Measurements from ENCODE around the gene XYLT1. TPM values are rescaled to one million over a fixed set of nuclear protein-coding genes. Genes with fewer than 3 reads are reported as not detected.

XYLT1 gene
- total and polyA plus RNA-seq, 9 of the 15 experiments (the other 6 are each of a cell fraction or from before 2014, with no cell fraction given) = 0.03 to 0.09 (median 0.08) TPM; not detected in 6

DNA sequence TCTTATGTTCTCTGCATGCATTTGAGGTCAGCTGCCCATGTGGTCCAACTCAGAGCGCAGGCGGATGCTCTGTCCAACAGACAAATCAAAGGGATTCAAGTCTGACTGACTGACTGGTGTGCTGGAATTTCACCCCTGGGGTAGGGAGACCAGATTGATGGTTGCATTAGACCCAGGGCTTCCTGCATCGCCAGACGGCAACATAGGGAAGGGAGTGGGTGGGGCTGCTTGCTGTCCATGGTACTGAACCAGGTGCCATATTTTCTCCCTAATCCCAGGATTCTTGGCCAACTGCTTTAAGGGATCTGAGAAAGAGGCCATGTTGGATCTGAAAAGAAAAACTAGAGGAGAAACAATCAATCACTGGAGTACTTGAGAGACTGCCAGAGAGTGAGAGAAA, 332.0 kb downstream of the XYLT1 start (continued):
- TF ChIP-seq, protein P1, sequence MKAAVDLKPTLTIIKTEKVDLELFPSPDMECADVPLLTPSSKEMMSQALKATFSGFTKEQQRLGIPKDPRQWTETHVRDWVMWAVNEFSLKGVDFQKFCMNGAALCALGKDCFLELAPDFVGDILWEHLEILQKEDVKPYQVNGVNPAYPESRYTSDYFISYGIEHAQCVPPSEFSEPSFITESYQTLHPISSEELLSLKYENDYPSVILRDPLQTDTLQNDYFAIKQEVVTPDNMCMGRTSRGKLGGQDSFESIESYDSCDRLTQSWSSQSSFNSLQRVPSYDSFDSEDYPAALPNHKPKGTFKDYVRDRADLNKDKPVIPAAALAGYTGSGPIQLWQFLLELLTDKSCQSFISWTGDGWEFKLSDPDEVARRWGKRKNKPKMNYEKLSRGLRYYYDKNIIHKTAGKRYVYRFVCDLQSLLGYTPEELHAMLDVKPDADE (conservative IDR thresholded peaks at IDR 0.05; ENCODE audit: control insufficient read depth, low read depth, low read length) = no peak
- TF ChIP-seq KLF1 (tag; IDR thresholded peaks at IDR 0.05) = no peak
- TF ChIP-seq HDAC8 (tag; IDR thresholded peaks at IDR 0.05) = no peak
- TF ChIP-seq, protein P2, sequence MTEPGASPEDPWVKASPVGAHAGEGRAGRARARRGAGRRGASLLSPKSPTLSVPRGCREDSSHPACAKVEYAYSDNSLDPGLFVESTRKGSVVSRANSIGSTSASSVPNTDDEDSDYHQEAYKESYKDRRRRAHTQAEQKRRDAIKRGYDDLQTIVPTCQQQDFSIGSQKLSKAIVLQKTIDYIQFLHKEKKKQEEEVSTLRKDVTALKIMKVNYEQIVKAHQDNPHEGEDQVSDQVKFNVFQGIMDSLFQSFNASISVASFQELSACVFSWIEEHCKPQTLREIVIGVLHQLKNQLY (CRISPR knock-in tag; conservative IDR thresholded peaks at IDR 0.05) = no peak
- TF ChIP-seq, protein P3, sequence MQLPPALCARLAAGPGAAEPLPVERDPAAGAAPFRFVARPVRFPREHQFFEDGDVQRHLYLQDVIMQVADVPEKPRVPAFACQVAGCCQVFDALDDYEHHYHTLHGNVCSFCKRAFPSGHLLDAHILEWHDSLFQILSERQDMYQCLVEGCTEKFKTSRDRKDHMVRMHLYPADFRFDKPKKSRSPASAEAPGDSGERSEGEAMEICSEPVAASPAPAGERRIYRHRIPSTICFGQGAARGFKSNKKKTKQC (CRISPR knock-in tag; IDR thresholded peaks at IDR 0.05) = peak; percentile 49; the same call in 1 of the 2 replicates
- TF ChIP-seq SAFB2 (IDR thresholded peaks at IDR 0.05; ENCODE audit: borderline replicate concordance, low read depth, low read length, severe bottlenecking) = no peak
- TF ChIP-seq CBX8 (IDR thresholded peaks at IDR 0.05; ENCODE audit: borderline replicate concordance, extremely low read depth, low read depth, low read length, poor library complexity, severe bottlenecking) = no peak
- TF ChIP-seq PHF20 (IDR thresholded peaks at IDR 0.05; ENCODE audit: partially characterized antibody) = no peak
- TF ChIP-seq, protein P4, sequence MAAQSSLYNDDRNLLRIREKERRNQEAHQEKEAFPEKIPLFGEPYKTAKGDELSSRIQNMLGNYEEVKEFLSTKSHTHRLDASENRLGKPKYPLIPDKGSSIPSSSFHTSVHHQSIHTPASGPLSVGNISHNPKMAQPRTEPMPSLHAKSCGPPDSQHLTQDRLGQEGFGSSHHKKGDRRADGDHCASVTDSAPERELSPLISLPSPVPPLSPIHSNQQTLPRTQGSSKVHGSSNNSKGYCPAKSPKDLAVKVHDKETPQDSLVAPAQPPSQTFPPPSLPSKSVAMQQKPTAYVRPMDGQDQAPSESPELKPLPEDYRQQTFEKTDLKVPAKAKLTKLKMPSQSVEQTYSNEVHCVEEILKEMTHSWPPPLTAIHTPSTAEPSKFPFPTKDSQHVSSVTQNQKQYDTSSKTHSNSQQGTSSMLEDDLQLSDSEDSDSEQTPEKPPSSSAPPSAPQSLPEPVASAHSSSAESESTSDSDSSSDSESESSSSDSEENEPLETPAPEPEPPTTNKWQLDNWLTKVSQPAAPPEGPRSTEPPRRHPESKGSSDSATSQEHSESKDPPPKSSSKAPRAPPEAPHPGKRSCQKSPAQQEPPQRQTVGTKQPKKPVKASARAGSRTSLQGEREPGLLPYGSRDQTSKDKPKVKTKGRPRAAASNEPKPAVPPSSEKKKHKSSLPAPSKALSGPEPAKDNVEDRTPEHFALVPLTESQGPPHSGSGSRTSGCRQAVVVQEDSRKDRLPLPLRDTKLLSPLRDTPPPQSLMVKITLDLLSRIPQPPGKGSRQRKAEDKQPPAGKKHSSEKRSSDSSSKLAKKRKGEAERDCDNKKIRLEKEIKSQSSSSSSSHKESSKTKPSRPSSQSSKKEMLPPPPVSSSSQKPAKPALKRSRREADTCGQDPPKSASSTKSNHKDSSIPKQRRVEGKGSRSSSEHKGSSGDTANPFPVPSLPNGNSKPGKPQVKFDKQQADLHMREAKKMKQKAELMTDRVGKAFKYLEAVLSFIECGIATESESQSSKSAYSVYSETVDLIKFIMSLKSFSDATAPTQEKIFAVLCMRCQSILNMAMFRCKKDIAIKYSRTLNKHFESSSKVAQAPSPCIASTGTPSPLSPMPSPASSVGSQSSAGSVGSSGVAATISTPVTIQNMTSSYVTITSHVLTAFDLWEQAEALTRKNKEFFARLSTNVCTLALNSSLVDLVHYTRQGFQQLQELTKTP (IDR thresholded peaks at IDR 0.05; ENCODE audit: low read depth in 1 of 2, partially characterized antibody in 2 of 2) = peak in 1 of 2 experiments; percentile 78
- TF ChIP-seq YY1 (IDR thresholded peaks at IDR 0.05; ENCODE audit: borderline replicate concordance in 1 of 3, control insufficient read depth in 1 of 3, extremely low read depth in 1 of 3, insufficient read depth in 3 of 3, insufficient read length in 1 of 3, insufficient replicate concordance in 2 of 3, low read depth in 1 of 3, low read length in 2 of 3) = peak in 1 of 3 experiments; percentile 58
- TF ChIP-seq, protein P5, sequence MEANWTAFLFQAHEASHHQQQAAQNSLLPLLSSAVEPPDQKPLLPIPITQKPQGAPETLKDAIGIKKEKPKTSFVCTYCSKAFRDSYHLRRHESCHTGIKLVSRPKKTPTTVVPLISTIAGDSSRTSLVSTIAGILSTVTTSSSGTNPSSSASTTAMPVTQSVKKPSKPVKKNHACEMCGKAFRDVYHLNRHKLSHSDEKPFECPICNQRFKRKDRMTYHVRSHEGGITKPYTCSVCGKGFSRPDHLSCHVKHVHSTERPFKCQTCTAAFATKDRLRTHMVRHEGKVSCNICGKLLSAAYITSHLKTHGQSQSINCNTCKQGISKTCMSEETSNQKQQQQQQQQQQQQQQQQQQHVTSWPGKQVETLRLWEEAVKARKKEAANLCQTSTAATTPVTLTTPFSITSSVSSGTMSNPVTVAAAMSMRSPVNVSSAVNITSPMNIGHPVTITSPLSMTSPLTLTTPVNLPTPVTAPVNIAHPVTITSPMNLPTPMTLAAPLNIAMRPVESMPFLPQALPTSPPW (CRISPR knock-in tag; IDR thresholded peaks at IDR 0.05) = 0 out of 2 replicates have a peak, but pooled peaks have one; percentile 32
- no peak for TF ChIP-seq ZBTB8A (IDR thresholded peaks at IDR 0.05; ENCODE audit: partially characterized antibody)
- no peak for TF ChIP-seq SRSF9 (IDR thresholded peaks at IDR 0.05; ENCODE audit: borderline replicate concordance, low read depth, low read length)
- TF ChIP-seq EHMT2 (IDR thresholded peaks at IDR 0.05) = peak; percentile 95
- no peak for TF ChIP-seq SMARCE1 (IDR thresholded peaks at IDR 0.05)
- peak in 1 of 2 experiments; percentile 27; a peak in 1 of 4 replicates for TF ChIP-seq SIN3A (IDR thresholded peaks at IDR 0.05; ENCODE audit: borderline replicate concordance in 2 of 2, control insufficient read depth in 1 of 2, low read depth in 2 of 2, low read length in 2 of 2)
- peak; percentile 66 for TF ChIP-seq KLF13 (tag; IDR thresholded peaks at IDR 0.05; ENCODE audit: borderline replicate concordance, low read depth)

All from K562 (cell line).